Panc1 (cell line): ENCODE results near the gene PRUNE2. TPM values are rescaled to one million over a fixed set of nuclear protein-coding genes. Genes with fewer than 3 reads are reported as not detected.

Experiments used
- ATAC-seq: fragments of 200-7000 bp; cut with Tn5 transposase; 2 replicates; pipeline ENCODE4 v1.9.1; 2020; ENCODE audit warnings: mild to moderate bottlenecking, moderate library complexity
- BruUV-seq: library from RNA; stranded (reverse); fragments of 400-500 nt; replicated peaks from 2 replicates; lab custom pipeline; 2021; lab: Mats Ljungman, UMichigan
- CTCF ChIA-PET: fragments of 300-600 bp; sonication (Branson Sonifier 250); formaldehyde crosslinking; loops from one replicate; lab custom pipeline; 2022; ENCODE audit warnings: antibody characterized with exemption; lab: Charles Lee
- POLR2A ChIA-PET: fragments of 300-600 bp; sonication (Branson Sonifier 250); formaldehyde crosslinking; loops from one replicate; lab custom pipeline; 2022; ENCODE audit warnings: antibody characterized with exemption; lab: Charles Lee
- DNase-seq: peaks from one replicate; pipeline ENCODE4 v3.0.0-alpha.2; 2010; ENCODE audit warnings: low read depth, low spot score
- H3K27ac ChIP-seq: 2 replicates; pipeline ENCODE4 v1.5.1; 2011; ENCODE audit warnings: mild to moderate bottlenecking, low read length, inconsistent platforms
- H3K27me3 ChIP-seq: fragments of 200-500 bp; sonication (Bioruptor generic); 2 replicates; pipeline ENCODE4 v1.6.0; 2014; ENCODE audit warnings: low read length, inconsistent platforms; ENCODE audit not compliant: control insufficient read depth, insufficient read depth
- H3K36me3 ChIP-seq: fragments of 200-500 bp; sonication (Bioruptor generic); 2 replicates; pipeline ENCODE4 v1.5.1; 2014; ENCODE audit warnings: inconsistent platforms, mild to moderate bottlenecking, low read length, moderate library complexity; ENCODE audit not compliant: control insufficient read depth, insufficient read depth
- H3K4me1 ChIP-seq: 2 replicates; pipeline ENCODE4 v1.5.1; 2011; ENCODE audit warnings: inconsistent platforms, mild to moderate bottlenecking, low read length, moderate library complexity; ENCODE audit not compliant: control insufficient read depth, insufficient read depth
- H3K4me3 ChIP-seq, 2 experiments: 2 replicates each; pipeline ENCODE4 v1.5.1; 2011 to 2012; ENCODE audit warnings: low read depth in 2 of 2, low read length in 2 of 2, mild to moderate bottlenecking in 2 of 2, inconsistent platforms in 1 of 2, moderate library complexity in 1 of 2
- H3K9me3 ChIP-seq: fragments of 200-500 bp; sonication (Bioruptor generic); 2 replicates; pipeline ENCODE4 v1.5.1; 2014; ENCODE audit warnings: low read depth, mild to moderate bottlenecking, inconsistent platforms, low read length, moderate library complexity; ENCODE audit not compliant: control insufficient read depth, insufficient read depth
- CTCF ChIP-seq: fragments of 450-650 bp; IDR thresholded peaks from 2 replicates; pipeline ENCODE4 v1.5.1; 2017; ENCODE audit warnings: mild to moderate bottlenecking
- POLR2AphosphoS5 ChIP-seq: IDR thresholded peaks from 2 replicates; pipeline ENCODE4 v1.6.1; 2012; ENCODE audit warnings: mild to moderate bottlenecking, low read depth, low read length, moderate library complexity
- REST ChIP-seq, 2 experiments: IDR thresholded peaks; 2 replicates each; pipeline ENCODE4 v1.6.1; 2011 to 2012; ENCODE audit warnings: low read depth in 2 of 2, control low read depth in 1 of 2, low read length in 1 of 2, mild to moderate bottlenecking in 1 of 2, moderate library complexity in 1 of 2; ENCODE audit not compliant: insufficient read depth in 1 of 2
- SIN3A ChIP-seq: IDR thresholded peaks from 2 replicates; pipeline ENCODE4 v1.6.1; 2012; ENCODE audit warnings: low read depth, mild to moderate bottlenecking, low read length, moderate library complexity, borderline replicate concordance; ENCODE audit not compliant: insufficient read depth
- TCF7L2 ChIP-seq: IDR thresholded peaks from 2 replicates; pipeline ENCODE4 v1.6.1; 2011; ENCODE audit warnings: mild to moderate bottlenecking, low read depth, low read length, inconsistent platforms
- in situ Hi-C: cut with HindIII; loops from 2 replicates; pipeline ENCODE4 v1.10.0; 2016; ENCODE audit warnings: low sequenced_read_pairs, low pct_unique_long_range_greater_than_20kb
- intact Hi-C: fragments of 100-400 bp; cut with micrococcal nuclease; formaldehyde crosslinking; loops from one replicate; pipeline ENCODE4 v1.10.0; 2022; ENCODE audit not compliant: unreplicated experiment
- total RNA-seq: library from RNA; stranded (reverse); gene quantifications from one replicate; pipeline ENCODE4 v1.2.1, GENCODE V29; 2021; ENCODE audit not compliant: unreplicated experiment

PRUNE2 gene
- total RNA-seq, 1 experiment from 2014 or later: 0.18 TPM

- no peaks in the 10 kb centered on the region for H3K36me3 ChIP-seq
- H3K4me3 ChIP-seq: no peak overlapping the region
- ChIA-PET CTCF (no interaction called here), POLR2A (no interaction called here)
- no TSS peak for BruUV-seq
- H3K27me3 ChIP-seq: no peaks in the 10 kb centered on the region
- in situ Hi-C loops: no loop called here
- no peak for DNase-seq
- no peaks in the 10 kb centered on the region for H3K9me3 ChIP-seq
- no peak for ATAC-seq
- no peak overlapping the region for H3K27ac ChIP-seq
- intact Hi-C loops: no loop called here
- TF ChIP-seq CTCF (no peak), REST (IDR thresholded peaks at IDR 0.05; ENCODE audit: insufficient read depth in 1 of 2, low read depth in 2 of 2, low read length in 1 of 2) (no peak), SIN3A (no peak), POLR2AphosphoS5 (no peak), TCF7L2 (no peak)
- H3K4me1 ChIP-seq: no peaks in the 10 kb centered on the region
Measured at GRCh38 chr9:76561900-76562299, 344.0 kb downstream of the PRUNE2 start.

Other genes starting within 250 kb of the PRUNE2 start
- gene PCA3, start 141.7 kb downstream of the PRUNE2 start, total RNA-seq: not detected
- not detected for gene FOXB2, start 113.5 kb upstream of the PRUNE2 start, total RNA-seq